UCSD-AML1 (cell line): ENCODE data around the gene CNIH2.
A peak's percentile ranks its signal among the peaks of the same experiment; 100 is the strongest.

Experiments used
- DNase-seq: peaks from one replicate; lab custom pipeline; 2025; ENCODE audit not compliant: unreplicated experiment; lab: John Stamatoyannopoulos, UW

Gene CNIH2

GRCh38 chr11:66259225-66259624 is 18.8 kb upstream of the CNIH2 start:
- no peak for DNase-seq

- DNase-seq, result no peak
Observed at GRCh38 chr11:66259956-66260355, 18.0 kb upstream of the CNIH2 start.

- no peak for DNase-seq
Observed at GRCh38 chr11:66261578-66261977, 16.4 kb upstream of the CNIH2 start.

GRCh38 chr11:66262191-66262590 is 15.8 kb upstream of the CNIH2 start:
- DNase-seq, result no peak

- no peak for DNase-seq
Observed at GRCh38 chr11:66262696-66263095, 15.3 kb upstream of the CNIH2 start.

- DNase-seq, result no peak
Observed at GRCh38 chr11:66263231-66263630, 14.7 kb upstream of the CNIH2 start.

GRCh38 chr11:66263785-66264184 is 14.2 kb upstream of the CNIH2 start:
- no peak for DNase-seq

GRCh38 chr11:66264383-66264782 is 13.6 kb upstream of the CNIH2 start:
- no peak for DNase-seq

- DNase-seq, result peak; percentile 17
Observed at GRCh38 chr11:66264914-66265313, 13.1 kb upstream of the CNIH2 start.

- no peak for DNase-seq
Observed at GRCh38 chr11:66265531-66266377, 12.2 kb upstream of the CNIH2 start.

GRCh38 chr11:66266378-66267038 is 11.5 kb upstream of the CNIH2 start:
- no peak for DNase-seq

- no peak for DNase-seq
Observed at GRCh38 chr11:66267039-66267378, 11.0 kb upstream of the CNIH2 start.

- peak; percentile 87 for DNase-seq
Observed at GRCh38 chr11:66267379-66268243, 10.4 kb upstream of the CNIH2 start.

- peak; percentile 100 for DNase-seq
Observed at GRCh38 chr11:66268244-66268951, 9.6 kb upstream of the CNIH2 start, which contains the start of gene RAB1B. TSS of gene RAB1B (plus strand) at chr11:66268639. CDS start at chr11:66268680, 41 bp downstream.

- DNase-seq, result peak; percentile 55
Observed at GRCh38 chr11:66268952-66269905, 8.7 kb upstream of the CNIH2 start.

- no peak for DNase-seq
Observed at GRCh38 chr11:66271816-66272215, 6.2 kb upstream of the CNIH2 start.

GRCh38 chr11:66272596-66272995 is 5.4 kb upstream of the CNIH2 start:
- no peak for DNase-seq

GRCh38 chr11:66274219-66274618 is 3.8 kb upstream of the CNIH2 start:
- no peak for DNase-seq

GRCh38 chr11:66275396-66275795 is 2.6 kb upstream of the CNIH2 start:
- no peak for DNase-seq
